GM23248 (cell line): ENCODE data around the gene ITGAL.

Source experiments
- EZH2 ChIP-seq: fragments of 200-600 bp; sonication (generic); IDR thresholded peaks from 2 replicates; pipeline ENCODE4 v1.6.1; 2018; ENCODE audit warnings: antibody characterized with exemption, mild to moderate bottlenecking; ENCODE audit not compliant: insufficient read depth, poor library complexity, severe bottlenecking
- EZH2phosphoT487 ChIP-seq: fragments of 200-600 bp; sonication (generic); IDR thresholded peaks from 2 replicates; pipeline ENCODE4 v1.6.1; 2018; ENCODE audit warnings: antibody characterized with exemption, moderate library complexity, mild to moderate bottlenecking, low read depth; ENCODE audit not compliant: insufficient read depth

DNA sequence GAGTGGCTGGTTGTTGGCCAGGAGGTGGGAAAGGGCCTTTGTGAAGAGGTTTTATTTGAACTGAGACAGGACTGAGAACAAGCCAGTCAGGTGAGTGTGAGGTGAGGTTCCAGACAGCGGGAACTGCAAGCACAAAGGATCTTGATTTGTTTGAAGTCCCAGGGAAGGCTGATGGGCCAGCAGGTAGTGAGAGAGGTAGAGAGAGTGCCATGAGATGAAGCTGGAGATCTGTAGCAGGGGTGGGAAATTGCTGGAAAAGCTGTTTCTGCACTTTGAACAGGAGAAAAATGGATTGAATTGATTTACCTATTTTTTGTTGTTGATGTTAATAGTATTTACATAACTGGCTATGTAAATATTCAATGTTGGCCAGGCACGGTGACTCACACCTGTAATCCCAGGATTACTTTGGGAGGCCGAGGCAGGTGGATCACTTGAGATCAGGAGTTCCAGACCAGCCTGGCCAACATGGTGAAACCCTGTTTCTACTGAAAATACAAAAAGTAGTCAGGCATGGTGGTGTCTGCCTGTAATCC, 35.0 kb upstream of the ITGAL start:
- no peak for TF ChIP-seq EZH2
- TF ChIP-seq EZH2phosphoT487: no peak
